Measurements from ENCODE around the gene EIF2B5. TPM values are rescaled to one million over a fixed set of nuclear protein-coding genes. Genes with fewer than 3 reads are reported as not detected.
"Not testable (repeated sequence)": the region's sequence is repeated elsewhere in the genome, so short reads cannot be mapped to it uniquely, and the experiment has no call there.

EIF2B5 gene
- polyA plus RNA-seq, 12 donors = 32.5 to 47.9 (median 36.3) TPM; not detected in 1

GRCh38 chr3:184143327-184143726 is 8.2 kb downstream of the EIF2B5 start:
- no peak for DNase-seq

GRCh38 chr3:184144505-184144904 is 9.3 kb downstream of the EIF2B5 start:
- DNase-seq = no peak

GRCh38 chr3:184145111-184145524 is 10.0 kb downstream of the EIF2B5 start:
- peak; percentile 83 for DNase-seq

GRCh38 chr3:184145751-184146270 is 10.7 kb downstream of the EIF2B5 start:
- no peak for DNase-seq

GRCh38 chr3:184148076-184148475 is 12.9 kb downstream of the EIF2B5 start:
- no peak for DNase-seq

GRCh38 chr3:184149123-184149522 is 14.0 kb downstream of the EIF2B5 start:
- no peak for DNase-seq

- not testable (repeated sequence) for DNase-seq
These were observed 14.6 kb downstream of the EIF2B5 start for GRCh38 chr3:184149770-184150169.

- peak; percentile 57 for DNase-seq
These were observed 19.9 kb downstream of the EIF2B5 start, which contains the start of gene DVL3 for GRCh38 chr3:184154885-184155643. Gene DVL3, plus strand, starts transcription at chr3:184155377. Its CDS starts 259 bp downstream, at chr3:184155636.

- DNase-seq = peak; percentile 43
These were observed 20.7 kb downstream of the EIF2B5 start for GRCh38 chr3:184155644-184156521.

- DNase-seq = peak; percentile 83
These were observed 21.4 kb downstream of the EIF2B5 start for GRCh38 chr3:184156522-184156955.

- DNase-seq = no peak
These were observed 22.0 kb downstream of the EIF2B5 start for GRCh38 chr3:184157206-184157605.

- no peak for DNase-seq
These were observed 23.2 kb downstream of the EIF2B5 start for GRCh38 chr3:184158404-184158803.

GRCh38 chr3:184160456-184160855 is 25.3 kb downstream of the EIF2B5 start:
- no peak for DNase-seq

- not testable (repeated sequence) for DNase-seq
These were observed 27.5 kb downstream of the EIF2B5 start for GRCh38 chr3:184162571-184163070.

GRCh38 chr3:184164648-184165330 is 29.6 kb downstream of the EIF2B5 start:
- no peak for DNase-seq

GRCh38 chr3:184165543-184165942 is 30.4 kb downstream of the EIF2B5 start:
- DNase-seq = no peak

GRCh38 chr3:184166671-184167070 is 31.5 kb downstream of the EIF2B5 start:
- no peak for DNase-seq

GRCh38 chr3:184167786-184168185 is 32.6 kb downstream of the EIF2B5 start:
- DNase-seq = no peak

- DNase-seq = no peak
These were observed 33.4 kb downstream of the EIF2B5 start for GRCh38 chr3:184168363-184169120.

Measured in muscle of arm (tissue), 12 donors.